Liver (tissue), 9 donors: ENCODE data around the gene ARHGEF4. TPM values are rescaled to one million over a fixed set of nuclear protein-coding genes. Genes with fewer than 3 reads are reported as not detected.

ENCODE experiments used
- DNase-seq: peaks from one replicate; pipeline ENCODE4 v3.0.0-alpha.2; 2017; ENCODE audit warnings: low spot score
- H3K27ac ChIP-seq, 2 donors: one replicate each; pipeline ENCODE4 v1.7.0; 2013; ENCODE audit warnings: inconsistent platforms in 2 of 2, low read length in 2 of 2, control low read depth in 1 of 2, low read depth in 1 of 2, mild to moderate bottlenecking in 1 of 2
- H3K27me3 ChIP-seq, 4 donors: one replicate each; pipeline versions ENCODE4 v1.6.1 to v1.7.0; 2013; ENCODE audit warnings: low read length in 3 of 4, inconsistent platforms in 1 of 4, mild to moderate bottlenecking in 1 of 4, moderate library complexity in 1 of 4; ENCODE audit not compliant: control insufficient read depth in 4 of 4, insufficient read depth in 4 of 4
- H3K36me3 ChIP-seq, 4 donors: one replicate each; pipeline versions ENCODE4 v1.6.1 to v1.7.0; 2013; ENCODE audit warnings: low read length in 3 of 4, mild to moderate bottlenecking in 3 of 4, low read depth in 1 of 4, moderate library complexity in 1 of 4; ENCODE audit not compliant: control insufficient read depth in 4 of 4, insufficient read depth in 3 of 4
- H3K4me1 ChIP-seq, 4 donors: one replicate each; pipeline versions ENCODE4 v1.6.1 to v1.7.0; 2013; ENCODE audit warnings: low read length in 3 of 4, mild to moderate bottlenecking in 3 of 4, moderate library complexity in 1 of 4; ENCODE audit not compliant: control insufficient read depth in 4 of 4, insufficient read depth in 4 of 4
- H3K4me3 ChIP-seq, 3 donors: one replicate each; pipeline versions ENCODE4 v1.6.1 to v1.7.0; 2013; ENCODE audit warnings: low read length in 3 of 3, control low read depth in 1 of 3, low read depth in 1 of 3, mild to moderate bottlenecking in 1 of 3
- H3K9ac ChIP-seq, 2 donors: one replicate each; pipeline ENCODE4 v1.7.0; 2013; ENCODE audit warnings: low read length in 2 of 2, mild to moderate bottlenecking in 2 of 2, moderate library complexity in 2 of 2, control low read depth in 1 of 2, low read depth in 1 of 2
- H3K9me3 ChIP-seq, 4 donors: one replicate each; pipeline versions ENCODE4 v1.6.1 to v1.7.0; 2013; ENCODE audit warnings: low read length in 3 of 4; ENCODE audit not compliant: control insufficient read depth in 4 of 4
- CTCF ChIP-seq: fragments of 150-350 bp; IDR thresholded peaks from 2 replicates; pipeline ENCODE4 v1.5.1; 2017; ENCODE audit warnings: improper control_type of control experiment, low read depth, low read length; ENCODE audit not compliant: missing input control
- EGR1 ChIP-seq, 2 donors: IDR thresholded peaks; 2 replicates each; pipeline ENCODE4 v1.6.1; 2016 to 2018; ENCODE audit warnings: antibody characterized with exemption in 2 of 2, low read depth in 2 of 2
- FOXA2 ChIP-seq: IDR thresholded peaks from 2 replicates; pipeline ENCODE4 v1.6.1; 2016; ENCODE audit warnings: antibody characterized with exemption
- GABPA ChIP-seq, 2 donors: IDR thresholded peaks in 1 of 2; conservative IDR thresholded peaks in 1 of 2; 2 replicates each; pipeline ENCODE4 v1.6.1; 2016; ENCODE audit warnings: antibody characterized with exemption in 2 of 2, mild to moderate bottlenecking in 1 of 2, moderate library complexity in 1 of 2
- HNF4A ChIP-seq, 2 donors: conservative IDR thresholded peaks; 2 replicates each; pipeline ENCODE4 v1.6.1; 2016; ENCODE audit warnings: antibody characterized with exemption in 2 of 2, mild to moderate bottlenecking in 2 of 2
- HNF4G ChIP-seq: IDR thresholded peaks from 2 replicates; pipeline ENCODE4 v1.6.1; 2016; ENCODE audit warnings: antibody characterized with exemption
- JUND ChIP-seq, 2 donors: IDR thresholded peaks; 2 replicates each; pipeline ENCODE4 v1.6.1; 2016; ENCODE audit warnings: antibody characterized with exemption in 2 of 2
- NR2F2 ChIP-seq: IDR thresholded peaks from 2 replicates; pipeline ENCODE4 v1.6.1; 2016; ENCODE audit warnings: antibody characterized with exemption
- RAD21 ChIP-seq, 2 donors: IDR thresholded peaks; 2 replicates each; pipeline ENCODE4 v1.6.1; 2016; ENCODE audit warnings: antibody characterized with exemption in 2 of 2, mild to moderate bottlenecking in 2 of 2
- REST ChIP-seq: IDR thresholded peaks from 2 replicates; pipeline ENCODE4 v1.6.1; 2016; ENCODE audit warnings: antibody characterized with exemption, mild to moderate bottlenecking
- RXRA ChIP-seq, 2 donors: IDR thresholded peaks; 2 replicates each; pipeline ENCODE4 v1.6.1; 2017 to 2018; ENCODE audit warnings: antibody characterized with exemption in 2 of 2, mild to moderate bottlenecking in 1 of 2
- SP1 ChIP-seq: IDR thresholded peaks from 2 replicates; pipeline ENCODE4 v1.6.1; 2018; ENCODE audit warnings: antibody characterized with exemption, mild to moderate bottlenecking
- TAF1 ChIP-seq: conservative IDR thresholded peaks from 2 replicates; pipeline ENCODE4 v1.6.1; 2016; ENCODE audit warnings: antibody characterized with exemption, mild to moderate bottlenecking
- WGBS: extraction: QIAGEN DNeasy Blood & Tissue Kit; methylation state at CpG from one replicate; pipeline ENCODE4 v1.1.7; 2013; 5-methylcytosine and 5-hydroxymethylcytosine counted together
- polyA plus RNA-seq, 2 donors: library from polyadenylated mRNA; stranded (reverse) in 1 of 2; unstranded in 1 of 2; fragments of 200-250 nt in 1 of 2; fragments of >200 nt in 1 of 2; fragmentation: Nextera tagmentation in 1 of 2; extraction: Ambion mirVana in 1 of 2; gene quantifications; one replicate each; pipeline versions ENCODE4 v1.2.1 to v1.2.3, GENCODE V29; 2013 to 2015
- total RNA-seq, 2 donors: library from RNA; depleted of rRNA; stranded (reverse); fragments of >200 nt; gene quantifications; one replicate each; pipeline ENCODE4 v1.2.3, GENCODE V29; 2014
- TF ChIP-seq, protein P1 (sequence below): IDR thresholded peaks from 2 replicates; pipeline ENCODE4 v1.6.1; 2016; ENCODE audit warnings: antibody characterized with exemption
- TF ChIP-seq, protein P2 (sequence below): IDR thresholded peaks from 2 replicates; pipeline ENCODE4 v1.6.1; 2016; ENCODE audit warnings: antibody characterized with exemption
- donor health status: healthy.
- donor health status: healthy.
- donor health status: healthy.
- donor health status: healthy.
- donor health status: healthy.

ARHGEF4 gene
- total and polyA plus RNA-seq, 4 donors, result 0.08 TPM; not detected in 2

DNA sequence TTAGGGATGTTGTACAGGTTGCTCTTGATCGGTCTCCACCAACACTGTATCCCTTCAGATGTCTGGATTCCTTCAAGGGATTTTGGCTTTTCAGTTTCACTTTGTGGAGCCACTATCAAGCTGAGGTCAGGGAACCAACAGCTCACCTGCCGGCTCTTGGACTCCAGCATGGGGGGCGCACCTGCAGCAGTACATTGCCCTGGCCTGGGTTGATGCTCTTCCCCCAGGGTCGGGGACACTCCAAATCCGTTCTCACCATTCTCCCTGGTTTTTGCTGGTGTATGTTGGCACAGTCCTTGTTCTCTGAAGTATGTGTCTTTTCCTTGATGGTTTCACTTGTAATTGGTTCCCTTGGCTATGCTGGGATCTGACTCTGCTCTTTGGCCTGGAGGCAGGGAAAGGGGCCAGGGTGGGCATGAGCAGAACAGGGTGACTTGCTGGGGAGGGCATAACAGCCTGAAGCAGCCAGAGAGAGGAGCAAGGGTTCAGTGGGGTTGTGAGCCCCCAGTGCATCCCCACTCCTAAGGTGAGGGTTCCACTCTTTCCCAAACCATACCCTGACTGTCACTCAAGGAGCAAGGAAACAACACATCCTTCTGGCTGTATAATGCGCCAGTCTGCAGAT lies 5.1 kb downstream of the ARHGEF4 start:
- H3K27me3 ChIP-seq, result peaks cover 0 to 17% (median 0%) of the 10 kb centered on the region in 4 donors
- no peaks in the 10 kb centered on the region for H3K9me3 ChIP-seq
- no peak overlapping the region for H3K9ac ChIP-seq
- DNase-seq, result no peak
- H3K27ac ChIP-seq, result no peak overlapping the region
- WGBS, result 82% methylated on average over 6 of the region's 6 CpGs
- peaks cover 0 to 6% (median 3%) of the 10 kb centered on the region in 4 donors for H3K4me1 ChIP-seq
- TF ChIP-seq RXRA (IDR thresholded peaks at IDR 0.05) (no peak), RAD21 (IDR thresholded peaks at IDR 0.05) (no peak), GABPA (IDR thresholded peaks at IDR 0.05 in 1 of 2, conservative IDR thresholded peaks at IDR 0.05 in 1 of 2) (no peak), TAF1 (no peak), REST (no peak), EGR1 (IDR thresholded peaks at IDR 0.05; ENCODE audit: low read depth in 2 of 2) (no peak), HNF4A (conservative IDR thresholded peaks at IDR 0.05) (no peak)
- H3K36me3 ChIP-seq, result no peaks in the 10 kb centered on the region
- no peak overlapping the region for H3K4me3 ChIP-seq

- Histone ChIP-seq H3K9ac (no peak overlapping the region), H3K36me3 (no peaks in the 10 kb centered on the region), H3K9me3 (no peaks in the 10 kb centered on the region), H3K27ac (no peak overlapping the region), H3K27me3 (peaks cover 0 to 8% (median 0%) of the 10 kb centered on the region in 4 donors), H3K4me3 (no peak overlapping the region), H3K4me1 (no peaks in the 10 kb centered on the region)
- no peak for DNase-seq
- TF ChIP-seq HNF4A (conservative IDR thresholded peaks at IDR 0.05), result no peak
- TF ChIP-seq TAF1, result no peak
- TF ChIP-seq RAD21 (IDR thresholded peaks at IDR 0.05), result no peak
- no peak for TF ChIP-seq RXRA (IDR thresholded peaks at IDR 0.05)
- TF ChIP-seq, protein P1, sequence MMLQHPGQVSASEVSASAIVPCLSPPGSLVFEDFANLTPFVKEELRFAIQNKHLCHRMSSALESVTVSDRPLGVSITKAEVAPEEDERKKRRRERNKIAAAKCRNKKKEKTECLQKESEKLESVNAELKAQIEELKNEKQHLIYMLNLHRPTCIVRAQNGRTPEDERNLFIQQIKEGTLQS, result no peak
- 66% methylated on average over 8 of the region's 8 CpGs for WGBS
Measured at GRCh38 chr2:130842770-130843169, 6.1 kb downstream of the ARHGEF4 start.

DNA sequence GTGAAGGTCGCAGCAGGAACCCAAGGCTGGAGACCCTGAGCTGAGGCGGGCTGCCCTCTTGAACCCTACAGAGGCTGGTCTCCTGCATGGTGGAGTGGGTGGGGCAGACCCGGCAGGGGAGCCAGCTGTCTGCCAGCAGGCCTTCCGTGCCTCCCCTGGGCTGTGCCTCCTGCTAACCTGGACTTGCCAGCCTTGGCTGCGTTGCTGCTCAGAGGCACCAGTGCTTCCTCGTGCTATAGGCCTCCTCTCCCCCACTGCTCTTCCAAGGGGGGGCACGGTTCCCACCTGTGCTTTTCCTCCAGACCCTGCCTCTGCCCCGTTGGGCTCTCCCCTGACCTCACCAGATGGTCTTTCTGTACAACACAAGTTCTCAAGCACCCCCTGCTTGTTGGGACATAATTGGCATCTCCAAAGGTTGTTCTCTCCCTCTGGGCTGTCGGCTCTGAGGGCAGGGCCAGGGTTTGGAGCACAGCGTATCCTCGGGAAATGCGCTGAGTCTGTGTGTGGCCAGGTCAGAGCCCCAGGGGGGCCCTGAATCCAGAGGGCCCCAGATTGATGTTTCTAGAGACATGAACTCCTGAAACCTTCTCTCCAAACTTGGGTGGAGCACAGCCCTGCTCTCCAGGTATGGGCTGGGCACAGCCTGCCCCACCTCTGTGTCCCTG lies 6.7 kb downstream of the ARHGEF4 start:
- H3K4me3 ChIP-seq, result no peak overlapping the region
- 74% methylated on average over 12 of the region's 12 CpGs for WGBS
- no peaks in the 10 kb centered on the region for H3K36me3 ChIP-seq
- H3K4me1 ChIP-seq, result no peaks in the 10 kb centered on the region
- TF ChIP-seq, protein P1, result no peak
- TF ChIP-seq, protein P2, sequence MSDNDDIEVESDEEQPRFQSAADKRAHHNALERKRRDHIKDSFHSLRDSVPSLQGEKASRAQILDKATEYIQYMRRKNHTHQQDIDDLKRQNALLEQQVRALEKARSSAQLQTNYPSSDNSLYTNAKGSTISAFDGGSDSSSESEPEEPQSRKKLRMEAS, result no peak
- TF ChIP-seq HNF4A (conservative IDR thresholded peaks at IDR 0.05), result no peak
- TF ChIP-seq TAF1, result no peak
- no peak for TF ChIP-seq HNF4G
- TF ChIP-seq JUND (IDR thresholded peaks at IDR 0.05), result no peak
- no peak for TF ChIP-seq FOXA2
- TF ChIP-seq REST, result no peak
- TF ChIP-seq RXRA (IDR thresholded peaks at IDR 0.05), result no peak
- TF ChIP-seq NR2F2, result no peak
- no peak for TF ChIP-seq CTCF
- no peak for TF ChIP-seq SP1
- peaks cover 0 to 5% (median 0%) of the 10 kb centered on the region in 4 donors for H3K27me3 ChIP-seq
- H3K9me3 ChIP-seq, result no peaks in the 10 kb centered on the region
- no peak overlapping the region for H3K27ac ChIP-seq
- no peak for DNase-seq
- H3K9ac ChIP-seq, result no peak overlapping the region
